Measurements from ENCODE around the gene AP2A1.

DNA sequence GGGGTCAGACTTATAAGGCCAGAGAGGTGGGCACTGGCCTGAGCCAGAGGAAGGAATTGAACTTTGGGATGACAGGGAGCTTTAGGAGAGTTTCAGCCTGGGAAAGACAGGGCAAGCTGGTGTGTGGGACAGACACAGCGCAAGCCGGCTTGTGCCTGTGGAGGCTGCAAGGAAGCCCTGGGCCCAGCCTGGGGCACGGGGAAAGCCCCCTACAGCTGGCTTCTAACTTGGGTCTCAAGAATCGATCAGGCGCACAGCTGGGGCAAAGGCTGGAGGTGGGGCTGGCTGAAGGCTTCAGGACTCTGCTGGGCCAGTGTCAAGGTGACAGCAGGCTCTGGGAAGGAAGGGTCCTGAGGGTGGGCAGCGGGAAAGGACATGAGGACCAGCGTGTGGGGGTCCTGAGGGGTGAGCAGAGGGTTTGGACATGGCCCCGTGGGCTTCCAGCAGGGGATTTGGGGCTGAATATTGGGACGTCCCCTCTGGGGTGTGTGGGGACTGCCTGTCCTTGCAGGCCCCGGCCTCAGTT, 87.1 kb downstream of the AP2A1 start:
- TF ChIP-seq EZH2phosphoT487 (IDR thresholded peaks at IDR 0.05; ENCODE audit: insufficient read depth, low read depth) (no peak), EZH2 (IDR thresholded peaks at IDR 0.05; ENCODE audit: insufficient read depth, poor library complexity, severe bottlenecking) (no peak)
